Measurements from ENCODE around the gene TRMT5.

- TF ChIP-seq CTCF (IDR thresholded peaks at IDR 0.05) (no peak), POLR2A (IDR thresholded peaks at IDR 0.05) (no peak)
Measured at GRCh38 chr14:60935319-60935718, 45.6 kb downstream of the TRMT5 start.
